H9 (cell line): Measurements from ENCODE around the gene FRAT2. TPM values are rescaled to one million over a fixed set of nuclear protein-coding genes. Genes with fewer than 3 reads are reported as not detected.
A peak's percentile ranks its signal among the peaks of the same experiment; 100 is the strongest.

ENCODE experiments used
- DNase-seq: peaks from one replicate; pipeline ENCODE4 v3.0.0-alpha.2; 2017
- H2AFZ ChIP-seq: one replicate; pipeline ENCODE4 v1.6.1; 2013; ENCODE audit warnings: mild to moderate bottlenecking, low read length, control low read depth, moderate library complexity
- H2AK5ac ChIP-seq: 2 replicates; pipeline ENCODE4 v1.6.1; 2013; ENCODE audit warnings: low read length, control low read depth, mixed read lengths; ENCODE audit not compliant: insufficient read length
- H2BK120ac ChIP-seq: one replicate; pipeline ENCODE4 v1.6.1; 2013; ENCODE audit warnings: low read depth, mild to moderate bottlenecking, low read length, control low read depth, inconsistent platforms; ENCODE audit not compliant: poor library complexity, severe bottlenecking
- H2BK12ac ChIP-seq: 2 replicates; pipeline ENCODE4 v1.6.1; 2013; ENCODE audit warnings: low read length, control low read depth, mixed read lengths, low read depth; ENCODE audit not compliant: insufficient read length
- H2BK15ac ChIP-seq: 2 replicates; pipeline ENCODE4 v1.6.1; 2013; ENCODE audit warnings: low read depth, low read length, control low read depth
- H2BK20ac ChIP-seq: one replicate; pipeline ENCODE4 v1.6.1; 2013; ENCODE audit warnings: low read depth, mild to moderate bottlenecking, low read length, control low read depth, inconsistent platforms; ENCODE audit not compliant: poor library complexity, severe bottlenecking
- H2BK5ac ChIP-seq: 2 replicates; pipeline ENCODE4 v1.6.1; 2013; ENCODE audit warnings: low read length, control low read depth, mixed read lengths; ENCODE audit not compliant: insufficient read length
- H3K14ac ChIP-seq: 2 replicates; pipeline ENCODE4 v1.6.1; 2013; ENCODE audit warnings: low read length, control low read depth; ENCODE audit not compliant: insufficient read depth
- H3K18ac ChIP-seq: 2 replicates; pipeline ENCODE4 v1.6.1; 2013; ENCODE audit warnings: low read depth, mild to moderate bottlenecking, mixed read lengths, low read length, control low read depth; ENCODE audit not compliant: insufficient read length
- H3K23ac ChIP-seq: 2 replicates; pipeline ENCODE4 v1.6.1; 2013; ENCODE audit warnings: low read length, control low read depth, mixed read lengths, low read depth; ENCODE audit not compliant: insufficient read length
- H3K23me2 ChIP-seq: 2 replicates; pipeline ENCODE4 v1.6.1; 2013; ENCODE audit warnings: low read depth, mild to moderate bottlenecking, mixed read lengths, low read length, control low read depth; ENCODE audit not compliant: insufficient read length, poor library complexity, severe bottlenecking
- H3K27ac ChIP-seq: 2 replicates; pipeline ENCODE4 v1.5.1; 2013; ENCODE audit warnings: low read length, control low read depth, mixed read lengths, low read depth; ENCODE audit not compliant: insufficient read length
- H3K27me3 ChIP-seq: 2 replicates; pipeline ENCODE4 v1.6.1; 2013; ENCODE audit warnings: low read length, control low read depth, inconsistent platforms; ENCODE audit not compliant: insufficient read depth
- H3K4ac ChIP-seq: 2 replicates; pipeline ENCODE4 v1.6.1; 2013; ENCODE audit warnings: low read depth, mild to moderate bottlenecking, control low read depth, inconsistent platforms, low read length, moderate library complexity
- H3K4me1 ChIP-seq: 2 replicates; pipeline ENCODE4 v1.6.1; 2013; ENCODE audit warnings: low read length, control low read depth, inconsistent platforms; ENCODE audit not compliant: insufficient read depth
- H3K4me2 ChIP-seq: 2 replicates; pipeline ENCODE4 v1.6.1; 2013; ENCODE audit warnings: low read length, control low read depth, mixed read lengths; ENCODE audit not compliant: insufficient read length, insufficient read depth
- H3K56ac ChIP-seq: 2 replicates; pipeline ENCODE4 v1.6.1; 2013; ENCODE audit warnings: low read depth, mild to moderate bottlenecking, mixed read lengths, low read length, control low read depth; ENCODE audit not compliant: insufficient read length
- H3K79me1 ChIP-seq: 2 replicates; pipeline ENCODE4 v1.6.1; 2013; ENCODE audit warnings: low read depth, mild to moderate bottlenecking, moderate library complexity, low read length, control low read depth, inconsistent platforms; ENCODE audit not compliant: insufficient read depth, poor library complexity, severe bottlenecking
- H3K79me2 ChIP-seq: 2 replicates; pipeline ENCODE4 v1.6.1; 2013; ENCODE audit warnings: low read length, control low read depth, inconsistent platforms; ENCODE audit not compliant: insufficient read depth
- H3K9ac ChIP-seq: 2 replicates; pipeline ENCODE4 v1.6.1; 2013; ENCODE audit warnings: low read length, control low read depth, mixed read lengths; ENCODE audit not compliant: insufficient read length; ENCODE audit errors: extremely low read depth
- H3K9me3 ChIP-seq: one replicate; pipeline ENCODE4 v1.6.1; 2013; ENCODE audit warnings: low read depth, low read length, inconsistent platforms; ENCODE audit not compliant: control insufficient read depth
- H3T11ph ChIP-seq: one replicate; pipeline ENCODE4 v1.6.1; 2013; ENCODE audit warnings: mild to moderate bottlenecking, low read length, control low read depth, inconsistent platforms
- H4K20me1 ChIP-seq: one replicate; pipeline ENCODE4 v1.6.1; 2013; ENCODE audit not compliant: control insufficient read depth, insufficient read length, insufficient read depth
- H4K5ac ChIP-seq: 2 replicates; pipeline ENCODE4 v1.6.1; 2013; ENCODE audit warnings: low read depth, mild to moderate bottlenecking, mixed read lengths, low read length, control low read depth; ENCODE audit not compliant: insufficient read length
- H4K8ac ChIP-seq: replicated peaks from 2 replicates; pipeline ENCODE4 v1.6.1; 2013; ENCODE audit warnings: low read length, control low read depth, mixed read lengths, low read depth; ENCODE audit not compliant: insufficient read length
- H4K91ac ChIP-seq: 2 replicates; pipeline ENCODE4 v1.6.1; 2013; ENCODE audit warnings: low read depth, mild to moderate bottlenecking, moderate library complexity, mixed read lengths, low read length, control low read depth; ENCODE audit not compliant: insufficient read length
- H3K27ac Mint-ChIP-seq, 3 experiments: 2 replicates in 2 of 3; 3 replicates in 1 of 3; pipeline ENCODE4 v1.8.0; 2020 to 2021; ENCODE audit warnings: mixed read lengths in 3 of 3, mild to moderate bottlenecking in 1 of 3, moderate library complexity in 1 of 3
- H3K27me3 Mint-ChIP-seq: 2 replicates; pipeline ENCODE4 v1.8.0; 2021; ENCODE audit warnings: low read depth, mild to moderate bottlenecking, moderate library complexity, mixed read lengths
- H3K36me3 Mint-ChIP-seq, 3 experiments: 2 replicates in 2 of 3; 3 replicates in 1 of 3; pipeline ENCODE4 v1.8.0; 2020 to 2021; ENCODE audit warnings: low read depth in 3 of 3, mixed read lengths in 3 of 3; ENCODE audit not compliant: insufficient read depth in 1 of 3
- H3K4me1 Mint-ChIP-seq, 2 experiments: 2 replicates each; pipeline ENCODE4 v1.8.0; 2020; ENCODE audit warnings: mixed read lengths in 2 of 2
- H3K4me3 Mint-ChIP-seq, 2 experiments: 2 replicates in 1 of 2; 3 replicates in 1 of 2; pipeline ENCODE4 v1.8.0; 2020 to 2021; ENCODE audit warnings: mild to moderate bottlenecking in 2 of 2, mixed read lengths in 2 of 2, moderate library complexity in 1 of 2
- H3K9me3 Mint-ChIP-seq, 2 experiments: 2 replicates in 1 of 2; 3 replicates in 1 of 2; pipeline ENCODE4 v1.8.0; 2020; ENCODE audit warnings: mild to moderate bottlenecking in 2 of 2, mixed read lengths in 2 of 2, moderate library complexity in 1 of 2
- WGBS: extraction: QIAGEN DNeasy Blood & Tissue Kit; methylation state at CpG from one replicate; pipeline ENCODE4 v1.1.7; 2013; ENCODE audit warnings: missing lambda C conversion rate, low lambda C conversion rate, mixed read lengths; ENCODE audit not compliant: insufficient read length; ENCODE audit errors: extremely low coverage; 5-methylcytosine and 5-hydroxymethylcytosine counted together
- total RNA-seq: library from RNA; stranded (reverse); gene quantifications from 2 replicates; pipeline ENCODE4 v1.2.1, GENCODE V29; 2021
- TF ChIP-seq, protein P1 (sequence below): fragments of 200-600 bp; sonication (generic); conservative IDR thresholded peaks from 3 replicates; pipeline ENCODE4 v1.8.0; 2021; ENCODE audit warnings: antibody characterized with exemption, mild to moderate bottlenecking

Gene FRAT2
- total RNA-seq, 1 experiment from 2014 or later = 129 TPM

DNA sequence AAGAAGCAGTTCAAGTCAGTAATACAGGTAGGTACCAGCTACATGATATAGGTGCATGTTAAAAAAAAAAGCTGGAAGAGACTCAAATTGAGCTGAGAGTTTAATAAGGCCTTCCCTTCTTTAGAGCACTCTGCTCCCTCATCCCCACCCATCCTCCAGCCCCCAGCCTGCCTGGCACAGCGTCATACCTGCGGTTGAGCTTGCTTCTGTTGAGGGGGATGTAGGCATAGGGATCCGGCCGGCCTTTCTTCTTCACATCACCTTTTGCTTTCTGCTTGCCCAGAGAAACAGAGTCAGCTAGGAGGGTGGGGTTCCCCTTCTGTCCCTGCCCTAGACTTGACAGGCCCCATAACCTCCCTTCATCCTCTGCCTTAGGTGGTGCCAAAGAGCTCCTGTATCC is 23.8 kb upstream of the FRAT2 start:
- Mint-ChIP-seq H3K4me3 (no peak overlapping the region), H3K36me3 (peaks cover 22 to 77% (median 35%) of the 10 kb centered on the region in 3 experiments; a peak in 6 of 7 replicates), H3K9me3 (no peaks in the 10 kb centered on the region), H3K27ac (peak overlapping the region in 1 of 3 experiments; percentile 70; a peak in 1 of 7 replicates), H3K27me3 (no peaks in the 10 kb centered on the region; the same call in 1 of the 2 replicates), H3K4me1 (peaks cover 9 to 12% of the 10 kb centered on the region in 2 experiments)
- no peak overlapping the region for H3K4me2 ChIP-seq
- TF ChIP-seq, protein P1, sequence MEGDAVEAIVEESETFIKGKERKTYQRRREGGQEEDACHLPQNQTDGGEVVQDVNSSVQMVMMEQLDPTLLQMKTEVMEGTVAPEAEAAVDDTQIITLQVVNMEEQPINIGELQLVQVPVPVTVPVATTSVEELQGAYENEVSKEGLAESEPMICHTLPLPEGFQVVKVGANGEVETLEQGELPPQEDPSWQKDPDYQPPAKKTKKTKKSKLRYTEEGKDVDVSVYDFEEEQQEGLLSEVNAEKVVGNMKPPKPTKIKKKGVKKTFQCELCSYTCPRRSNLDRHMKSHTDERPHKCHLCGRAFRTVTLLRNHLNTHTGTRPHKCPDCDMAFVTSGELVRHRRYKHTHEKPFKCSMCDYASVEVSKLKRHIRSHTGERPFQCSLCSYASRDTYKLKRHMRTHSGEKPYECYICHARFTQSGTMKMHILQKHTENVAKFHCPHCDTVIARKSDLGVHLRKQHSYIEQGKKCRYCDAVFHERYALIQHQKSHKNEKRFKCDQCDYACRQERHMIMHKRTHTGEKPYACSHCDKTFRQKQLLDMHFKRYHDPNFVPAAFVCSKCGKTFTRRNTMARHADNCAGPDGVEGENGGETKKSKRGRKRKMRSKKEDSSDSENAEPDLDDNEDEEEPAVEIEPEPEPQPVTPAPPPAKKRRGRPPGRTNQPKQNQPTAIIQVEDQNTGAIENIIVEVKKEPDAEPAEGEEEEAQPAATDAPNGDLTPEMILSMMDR = no peak
- H3K27me3 ChIP-seq = no peaks in the 10 kb centered on the region
- no peak overlapping the region for H2BK5ac ChIP-seq
- no peaks in the 10 kb centered on the region for H3K79me1 ChIP-seq
- no peaks in the 10 kb centered on the region for H3K23me2 ChIP-seq
- H3K14ac ChIP-seq = no peak overlapping the region
- no CpG with 5 or more reads among the region's 4 CpGs for WGBS
- H3K27ac ChIP-seq = no peak overlapping the region
- H3K56ac ChIP-seq = no peak overlapping the region
- H3T11ph ChIP-seq = no peak overlapping the region
- H3K4ac ChIP-seq = no peak overlapping the region
- no peaks in the 10 kb centered on the region for H3K4me1 ChIP-seq
- H3K9me3 ChIP-seq = no peaks in the 10 kb centered on the region
- no peaks in the 10 kb centered on the region for H4K20me1 ChIP-seq
- H4K91ac ChIP-seq = no peak overlapping the region
- H2AFZ ChIP-seq = no peak overlapping the region
- no peak overlapping the region for H2BK120ac ChIP-seq
- H2BK12ac ChIP-seq = no peak overlapping the region
- no peak overlapping the region for H3K9ac ChIP-seq
- H4K8ac ChIP-seq = no peak overlapping the region
- no peak for DNase-seq
- no peak overlapping the region for H4K5ac ChIP-seq
- H2AK5ac ChIP-seq = no peak overlapping the region
- H3K18ac ChIP-seq = no peak overlapping the region
- H3K79me2 ChIP-seq = no peaks in the 10 kb centered on the region
- H2BK20ac ChIP-seq = no peak overlapping the region
- no peak overlapping the region for H3K23ac ChIP-seq
- no peak overlapping the region for H2BK15ac ChIP-seq
